Mesothelial cell of epicardium (in vitro differentiated cells): ENCODE measurements around the gene HMCN1. TPM values are rescaled to one million over a fixed set of nuclear protein-coding genes. Genes with fewer than 3 reads are reported as not detected.

ENCODE experiments used
- DNase-seq, 2 experiments: peaks; one replicate each; pipeline ENCODE4 v3.0.0; 2021; ENCODE audit warnings: low spot score in 2 of 2; ENCODE audit not compliant: unreplicated experiment in 2 of 2
- H3K27ac Mint-ChIP-seq: 2 replicates; pipeline ENCODE4 v1.8.0; 2021; ENCODE audit warnings: mixed read lengths
- H3K27me3 Mint-ChIP-seq: 2 replicates; pipeline ENCODE4 v1.8.0; 2021; ENCODE audit warnings: low read depth, mixed read lengths
- H3K36me3 Mint-ChIP-seq: 2 replicates; pipeline ENCODE4 v1.8.0; 2021; ENCODE audit warnings: mixed read lengths
- H3K4me1 Mint-ChIP-seq: 2 replicates; pipeline ENCODE4 v1.8.0; 2021; ENCODE audit warnings: mixed read lengths
- H3K4me3 Mint-ChIP-seq: 2 replicates; pipeline ENCODE4 v1.8.0; 2021; ENCODE audit warnings: mild to moderate bottlenecking, moderate library complexity, mixed read lengths
- H3K9me3 Mint-ChIP-seq: 2 replicates; pipeline ENCODE4 v1.8.0; 2021; ENCODE audit warnings: mixed read lengths
- total RNA-seq: library from RNA; stranded (reverse); gene quantifications from 3 replicates; pipeline ENCODE4 v1.2.1, GENCODE V29; 2021
- TF ChIP-seq, protein P1 (sequence below): fragments of 200-600 bp; sonication (generic); IDR thresholded peaks from one replicate; pipeline ENCODE4 v1.5.0; 2021; ENCODE audit warnings: antibody characterized with exemption; ENCODE audit not compliant: unreplicated experiment

HMCN1 gene
- total RNA-seq, 1 donor from 2014 or later, result 48.8 TPM

DNA sequence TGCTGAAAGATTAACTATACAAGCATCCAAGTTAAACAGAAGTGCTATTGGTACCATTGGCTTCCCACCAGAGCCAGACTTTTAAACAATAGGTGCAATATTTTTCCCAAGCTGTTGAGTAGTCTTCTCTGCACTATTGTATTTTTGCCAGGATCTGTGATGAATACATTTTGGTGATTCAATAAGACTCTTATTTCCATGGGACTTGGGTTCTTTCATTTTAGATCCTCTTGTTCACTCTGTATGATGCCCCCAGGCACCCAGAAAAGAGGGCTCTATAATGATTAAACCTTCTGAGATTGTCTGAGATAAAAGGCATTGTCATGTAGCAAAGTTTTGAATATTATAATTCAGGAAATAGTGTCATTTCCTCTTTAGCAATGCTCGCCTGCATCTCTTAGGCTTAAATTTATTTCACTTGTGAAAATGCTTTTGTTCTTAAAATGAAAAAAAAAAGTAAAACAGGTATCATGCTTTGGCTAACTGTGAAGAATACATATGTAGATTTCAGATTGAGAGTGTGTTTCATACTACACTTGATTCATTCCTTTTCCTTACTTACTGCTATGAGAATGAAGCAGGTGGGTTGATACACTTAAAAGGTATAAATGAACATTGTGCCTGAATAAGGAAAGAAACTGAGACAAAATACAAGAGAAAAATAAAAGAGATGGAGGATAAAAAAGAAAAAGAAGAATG is 275.0 kb downstream of the HMCN1 start:
- no peaks in the 10 kb centered on the region for H3K27me3 Mint-ChIP-seq
- H3K9me3 Mint-ChIP-seq, result no peaks in the 10 kb centered on the region
- TF ChIP-seq, protein P1, sequence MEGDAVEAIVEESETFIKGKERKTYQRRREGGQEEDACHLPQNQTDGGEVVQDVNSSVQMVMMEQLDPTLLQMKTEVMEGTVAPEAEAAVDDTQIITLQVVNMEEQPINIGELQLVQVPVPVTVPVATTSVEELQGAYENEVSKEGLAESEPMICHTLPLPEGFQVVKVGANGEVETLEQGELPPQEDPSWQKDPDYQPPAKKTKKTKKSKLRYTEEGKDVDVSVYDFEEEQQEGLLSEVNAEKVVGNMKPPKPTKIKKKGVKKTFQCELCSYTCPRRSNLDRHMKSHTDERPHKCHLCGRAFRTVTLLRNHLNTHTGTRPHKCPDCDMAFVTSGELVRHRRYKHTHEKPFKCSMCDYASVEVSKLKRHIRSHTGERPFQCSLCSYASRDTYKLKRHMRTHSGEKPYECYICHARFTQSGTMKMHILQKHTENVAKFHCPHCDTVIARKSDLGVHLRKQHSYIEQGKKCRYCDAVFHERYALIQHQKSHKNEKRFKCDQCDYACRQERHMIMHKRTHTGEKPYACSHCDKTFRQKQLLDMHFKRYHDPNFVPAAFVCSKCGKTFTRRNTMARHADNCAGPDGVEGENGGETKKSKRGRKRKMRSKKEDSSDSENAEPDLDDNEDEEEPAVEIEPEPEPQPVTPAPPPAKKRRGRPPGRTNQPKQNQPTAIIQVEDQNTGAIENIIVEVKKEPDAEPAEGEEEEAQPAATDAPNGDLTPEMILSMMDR, result no peak
- H3K4me3 Mint-ChIP-seq, result no peak overlapping the region
- no peak for DNase-seq
- no peaks in the 10 kb centered on the region for H3K4me1 Mint-ChIP-seq
- H3K36me3 Mint-ChIP-seq, result peaks cover 5% of the 10 kb centered on the region
- no peak overlapping the region for H3K27ac Mint-ChIP-seq

DNA sequence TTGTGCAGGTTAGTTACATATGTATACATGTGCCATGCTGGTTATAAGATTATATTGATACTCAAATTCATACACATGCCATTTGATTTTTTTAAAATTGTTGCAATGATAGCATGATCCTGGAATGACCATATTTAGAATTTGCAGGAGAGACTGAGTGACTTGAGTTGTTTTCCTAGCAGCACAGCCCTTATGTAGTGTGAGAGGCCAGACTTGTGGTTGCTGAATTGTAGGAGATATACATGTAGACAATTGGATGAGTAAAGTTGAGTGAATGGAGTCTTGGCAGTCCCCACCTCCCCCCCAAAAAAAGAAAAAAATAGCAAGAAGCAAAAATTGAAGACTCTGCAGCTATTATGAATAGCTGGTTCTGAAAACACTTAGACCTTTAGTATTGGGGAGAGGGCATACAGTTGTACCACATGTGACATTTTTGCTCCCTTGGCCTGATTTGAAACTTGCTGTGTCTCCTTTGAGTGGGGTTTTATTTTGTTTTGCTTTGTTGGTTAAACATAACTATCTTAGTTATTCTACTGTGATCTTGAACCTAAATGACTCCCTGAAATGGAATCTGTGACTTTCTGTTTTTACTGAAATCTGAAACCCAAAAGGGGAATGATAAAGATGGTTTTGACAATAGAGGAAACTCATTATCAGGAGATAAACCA is 280.3 kb downstream of the HMCN1 start:
- H3K27ac Mint-ChIP-seq, result no peak overlapping the region
- H3K4me1 Mint-ChIP-seq, result peaks cover 6% of the 10 kb centered on the region
- H3K27me3 Mint-ChIP-seq, result no peaks in the 10 kb centered on the region
- H3K36me3 Mint-ChIP-seq, result peaks cover 10% of the 10 kb centered on the region
- H3K9me3 Mint-ChIP-seq, result no peaks in the 10 kb centered on the region
- no peak for DNase-seq
- no peak overlapping the region for H3K4me3 Mint-ChIP-seq
- TF ChIP-seq, protein P1, result no peak

DNA sequence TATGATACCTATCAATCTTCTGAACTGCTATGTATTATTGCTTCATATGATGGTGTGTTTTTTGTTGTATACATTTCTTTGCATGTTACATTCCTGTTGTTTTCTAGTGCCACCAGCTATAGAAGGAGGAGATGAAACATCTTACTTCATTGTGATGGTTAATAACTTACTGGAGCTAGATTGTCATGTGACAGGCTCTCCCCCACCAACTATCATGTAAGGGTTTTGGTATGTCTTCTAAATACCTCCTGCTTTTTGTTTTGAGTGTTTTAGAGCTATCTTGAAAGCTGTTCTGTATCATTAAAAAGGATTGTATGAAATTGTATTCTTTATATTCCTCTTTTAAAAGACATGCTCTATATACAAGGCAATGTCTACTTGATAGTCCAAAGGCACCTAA is 282.7 kb downstream of the HMCN1 start:
- Mint-ChIP-seq H3K27ac (no peak overlapping the region), H3K27me3 (no peaks in the 10 kb centered on the region), H3K9me3 (no peaks in the 10 kb centered on the region), H3K4me1 (peaks cover 6% of the 10 kb centered on the region), H3K36me3 (peaks cover 11% of the 10 kb centered on the region), H3K4me3 (no peak overlapping the region)
- no peak for DNase-seq
- TF ChIP-seq, protein P1, result no peak

DNA sequence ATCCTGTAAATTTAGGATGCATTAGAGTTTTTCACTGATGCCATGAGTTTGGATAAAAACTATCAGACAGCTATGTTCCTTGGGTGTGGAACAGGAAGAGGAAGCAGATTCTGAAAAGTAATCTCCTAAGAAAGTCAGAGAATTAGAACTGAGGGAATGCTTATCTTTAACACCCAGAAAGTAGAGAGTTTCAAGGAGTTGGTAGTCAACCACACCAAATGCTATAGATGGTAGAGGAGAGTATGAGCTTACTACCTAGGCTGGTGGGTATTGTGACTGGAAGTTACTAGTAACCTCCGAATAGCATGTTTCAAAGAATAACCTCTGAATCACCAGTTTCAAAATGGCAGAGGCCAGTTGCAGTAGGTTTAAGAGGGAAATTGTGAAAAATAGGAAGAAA is 288.0 kb downstream of the HMCN1 start:
- Mint-ChIP-seq H3K4me1 (no peaks in the 10 kb centered on the region), H3K27ac (no peak overlapping the region), H3K4me3 (no peak overlapping the region), H3K9me3 (no peaks in the 10 kb centered on the region), H3K27me3 (no peaks in the 10 kb centered on the region), H3K36me3 (peaks cover 15% of the 10 kb centered on the region)
- DNase-seq, result no peak
- TF ChIP-seq, protein P1, result no peak

DNA sequence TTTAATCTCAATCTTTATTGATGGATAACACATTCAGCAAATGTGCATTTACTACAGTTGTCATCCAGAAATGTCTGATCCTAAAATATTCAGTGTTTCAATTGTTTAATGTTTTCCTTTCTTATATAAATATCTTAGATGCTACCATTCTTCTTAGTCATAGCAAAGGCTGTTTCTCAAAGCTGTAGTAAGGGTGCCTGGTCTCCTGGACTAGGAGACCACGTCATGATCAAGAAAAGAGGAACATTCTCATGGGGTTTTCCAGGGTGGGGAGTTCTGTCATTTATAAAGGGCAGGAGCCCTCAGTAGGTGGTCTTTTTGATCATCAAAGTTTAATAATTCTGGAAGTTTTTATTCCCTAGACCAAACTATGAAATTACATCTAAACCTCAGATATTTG is 292.8 kb downstream of the HMCN1 start:
- Mint-ChIP-seq H3K27ac (no peak overlapping the region), H3K4me3 (no peak overlapping the region), H3K27me3 (no peaks in the 10 kb centered on the region), H3K4me1 (no peaks in the 10 kb centered on the region), H3K36me3 (peaks cover 26% of the 10 kb centered on the region), H3K9me3 (peaks cover 28% of the 10 kb centered on the region)
- TF ChIP-seq, protein P1, result no peak
- DNase-seq, result no peak
